Mesenchymal stem cell (in vitro differentiated cells and primary cell): Measurements from ENCODE around the gene SPPL3.
A peak's percentile ranks its signal among the peaks of the same experiment; 100 is the strongest.

ENCODE experiments used
- DNase-seq: peaks from one replicate; pipeline ENCODE4 v3.0.0-alpha.2; 2013
- H2AFZ ChIP-seq: one replicate; pipeline ENCODE4 v1.6.1; 2013; ENCODE audit warnings: low read depth, mild to moderate bottlenecking, control low read depth, inconsistent platforms, low read length, moderate library complexity
- H2AK5ac ChIP-seq: 2 replicates; pipeline ENCODE4 v1.6.1; 2013; ENCODE audit warnings: low read length, moderate library complexity, mild to moderate bottlenecking, inconsistent platforms; ENCODE audit not compliant: severe bottlenecking
- H2BK120ac ChIP-seq: one replicate; pipeline ENCODE4 v1.6.1; 2013; ENCODE audit warnings: low read depth, mild to moderate bottlenecking, inconsistent platforms, low read length, moderate library complexity
- H2BK12ac ChIP-seq, 2 experiments: one replicate each; pipeline ENCODE4 v1.6.1; 2013; ENCODE audit warnings: inconsistent platforms in 2 of 2, low read length in 2 of 2, mild to moderate bottlenecking in 2 of 2, moderate library complexity in 2 of 2, control low read depth in 1 of 2
- H2BK15ac ChIP-seq: one replicate; pipeline ENCODE4 v1.6.1; 2013; ENCODE audit warnings: mild to moderate bottlenecking, low read depth, inconsistent platforms; ENCODE audit not compliant: poor library complexity, severe bottlenecking
- H2BK5ac ChIP-seq: 2 replicates; pipeline ENCODE4 v1.6.1; 2013; ENCODE audit warnings: low read depth, mild to moderate bottlenecking, low read length, control low read depth, inconsistent platforms; ENCODE audit not compliant: poor library complexity, severe bottlenecking
- H3K14ac ChIP-seq, 2 experiments: one replicate each; pipeline ENCODE4 v1.6.1; 2013; ENCODE audit warnings: inconsistent platforms in 2 of 2, low read length in 2 of 2, control low read depth in 1 of 2, mild to moderate bottlenecking in 1 of 2, moderate library complexity in 1 of 2
- H3K18ac ChIP-seq, 2 experiments: one replicate each; pipeline ENCODE4 v1.6.1; 2013; ENCODE audit warnings: inconsistent platforms in 2 of 2, low read length in 2 of 2, control low read depth in 1 of 2, low read depth in 1 of 2, mild to moderate bottlenecking in 1 of 2
- H3K23ac ChIP-seq, 2 experiments: one replicate each; pipeline ENCODE4 v1.6.1; 2013; ENCODE audit warnings: inconsistent platforms in 2 of 2, low read length in 2 of 2, mild to moderate bottlenecking in 2 of 2, moderate library complexity in 2 of 2, control low read depth in 1 of 2
- H3K27ac ChIP-seq: 2 replicates; pipeline ENCODE4 v1.5.1; 2013; ENCODE audit warnings: mild to moderate bottlenecking, moderate library complexity, low read length, control low read depth, inconsistent platforms; ENCODE audit not compliant: poor library complexity, severe bottlenecking
- H3K27me3 ChIP-seq, 2 experiments: 2 replicates each; pipeline versions ENCODE4 v1.6.1 to v1.7.0; 2013; ENCODE audit warnings: low read length in 2 of 2, mild to moderate bottlenecking in 2 of 2, moderate library complexity in 2 of 2, control low read depth in 1 of 2, inconsistent platforms in 1 of 2; ENCODE audit not compliant: control insufficient read depth in 1 of 2, insufficient read depth in 1 of 2
- H3K36me3 ChIP-seq, 2 experiments: 2 replicates each; pipeline versions ENCODE4 v1.6.1 to v1.7.0; 2013; ENCODE audit warnings: low read length in 2 of 2, control low read depth in 1 of 2, inconsistent platforms in 1 of 2, low read depth in 1 of 2, mild to moderate bottlenecking in 1 of 2; ENCODE audit not compliant: insufficient read depth in 2 of 2, control insufficient read depth in 1 of 2
- H3K4ac ChIP-seq, 2 experiments: one replicate each; pipeline ENCODE4 v1.6.1; 2013; ENCODE audit warnings: inconsistent platforms in 2 of 2, low read length in 2 of 2, mild to moderate bottlenecking in 2 of 2, moderate library complexity in 2 of 2, control low read depth in 1 of 2, low read depth in 1 of 2
- H3K4me1 ChIP-seq: 2 replicates; pipeline ENCODE4 v1.6.1; 2013; ENCODE audit warnings: low read depth, low read length, control low read depth; ENCODE audit not compliant: control insufficient read depth, insufficient read depth
- H3K4me2 ChIP-seq: 2 replicates; pipeline ENCODE4 v1.6.1; 2013; ENCODE audit warnings: low read length, mild to moderate bottlenecking, inconsistent platforms; ENCODE audit not compliant: poor library complexity, severe bottlenecking
- H3K4me3 ChIP-seq, 2 experiments: 2 replicates each; pipeline versions ENCODE4 v1.5.1 to v1.7.0; 2013; ENCODE audit warnings: low read length in 2 of 2, mild to moderate bottlenecking in 2 of 2, control low read depth in 1 of 2, low read depth in 1 of 2; ENCODE audit not compliant: insufficient read depth in 1 of 2
- H3K79me1 ChIP-seq: replicated peaks from 2 replicates; pipeline ENCODE4 v1.6.1; 2013; ENCODE audit warnings: mild to moderate bottlenecking, control low read depth, low read length, inconsistent platforms; ENCODE audit not compliant: poor library complexity, severe bottlenecking
- H3K9ac ChIP-seq: 2 replicates; pipeline ENCODE4 v1.7.0; 2013; ENCODE audit warnings: mild to moderate bottlenecking, low read length, moderate library complexity
- H3K9me3 ChIP-seq: 2 replicates; pipeline ENCODE4 v1.7.0; 2013; ENCODE audit warnings: mild to moderate bottlenecking, low read length; ENCODE audit not compliant: control insufficient read depth
- H4K8ac ChIP-seq: one replicate; pipeline ENCODE4 v1.6.1; 2013; ENCODE audit warnings: inconsistent platforms, mild to moderate bottlenecking, low read length, moderate library complexity
- H4K91ac ChIP-seq: one replicate; pipeline ENCODE4 v1.6.1; 2013; ENCODE audit warnings: mild to moderate bottlenecking, low read length, inconsistent platforms
- WGBS: methylation state at CpG from one replicate; pipeline ENCODE4 v1.1.7; 2013; ENCODE audit warnings: mixed read lengths; 5-methylcytosine and 5-hydroxymethylcytosine counted together

The SPPL3 gene

GRCh38 chr12:120725659-120726509 lies 178.3 kb downstream of the SPPL3 start, which contains the start of gene ACADS:
Gene ACADS, plus strand, starts transcription at chr12:120725826. Its CDS starts 60 bp downstream, at chr12:120725886.
- no peak within 1 kb of the TSS for H2BK120ac ChIP-seq
- H3K79me1 ChIP-seq: peaks cover 11% of the 10 kb centered on the region
- no peak within 1 kb of the TSS for H2AK5ac ChIP-seq
- peak within 1 kb of the TSS; percentile 31 for H4K91ac ChIP-seq
- H3K4me1 ChIP-seq: peaks cover 10% of the 10 kb centered on the region
- peak within 1 kb of the TSS; percentile 40 to 53 for H3K4ac ChIP-seq
- H3K18ac ChIP-seq: peak within 1 kb of the TSS; percentile 67 to 85
- H2BK5ac ChIP-seq: no peak within 1 kb of the TSS
- no peak within 1 kb of the TSS for H3K27ac ChIP-seq
- H2BK12ac ChIP-seq: no peak within 1 kb of the TSS
- no peak within 1 kb of the TSS for H3K14ac ChIP-seq
- DNase-seq: peak; percentile 84
- peak within 1 kb of the TSS; percentile 89 for H2AFZ ChIP-seq
- no peaks in the 10 kb centered on the region for H3K27me3 ChIP-seq
- peak within 1 kb of the TSS; percentile 88 for H4K8ac ChIP-seq
- peak within 1 kb of the TSS; percentile 73 to 82 for H3K4me3 ChIP-seq
- peak within 1 kb of the TSS; percentile 89 for H3K4me2 ChIP-seq
- no peaks in the 10 kb centered on the region for H3K9me3 ChIP-seq
- H3K9ac ChIP-seq: peak within 1 kb of the TSS; percentile 86
- peaks cover 27 to 54% of the 10 kb centered on the region in 2 experiments for H3K36me3 ChIP-seq
- H2BK15ac ChIP-seq: no peak within 1 kb of the TSS
- no peak within 1 kb of the TSS for H3K23ac ChIP-seq
- WGBS: 11% methylated on average over 66 of the region's 66 CpGs

DNA sequence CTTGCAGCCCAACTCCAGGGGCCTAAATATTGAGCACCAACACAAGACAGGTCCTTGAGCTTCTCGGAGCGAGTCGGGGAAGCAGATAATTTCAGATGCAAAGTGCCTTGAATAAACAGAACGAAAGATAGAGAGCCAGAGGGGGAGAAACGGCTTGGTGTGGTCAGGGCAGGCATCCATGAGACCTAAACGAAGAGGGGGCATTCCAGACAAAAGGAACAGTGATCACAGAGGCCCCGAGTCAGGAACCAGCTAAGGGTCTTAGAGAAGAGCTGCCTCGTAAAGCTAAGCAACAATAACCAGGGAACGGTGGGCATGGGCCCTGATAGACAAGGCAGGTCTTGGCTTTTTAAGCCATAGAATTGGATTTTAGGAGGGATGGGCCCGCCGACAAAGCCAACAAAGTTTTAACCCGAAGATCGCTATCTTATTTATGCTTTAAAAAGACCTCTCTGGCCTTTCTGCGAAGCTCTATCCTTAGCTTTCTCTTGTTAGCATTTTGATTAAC lies 179.0 kb downstream of the SPPL3 start:
- Histone ChIP-seq H3K4me3 (peak overlapping the region; percentile 73 to 82), H3K79me1 (peaks cover 14% of the 10 kb centered on the region), H3K36me3 (peaks cover 31 to 50% of the 10 kb centered on the region in 2 experiments), H3K9me3 (no peaks in the 10 kb centered on the region), H2AK5ac (no peak overlapping the region), H3K4ac (peak overlapping the region in 1 of 2 experiments; percentile 53), H3K27ac (no peak overlapping the region), H2BK12ac (no peak overlapping the region), H3K9ac (peak overlapping the region; percentile 86), H3K18ac (peak overlapping the region in 1 of 2 experiments; percentile 73), H4K8ac (peak overlapping the region; percentile 27), H3K23ac (no peak overlapping the region), H2BK5ac (no peak overlapping the region), H3K4me1 (peaks cover 14% of the 10 kb centered on the region), H3K27me3 (no peaks in the 10 kb centered on the region), H2BK15ac (no peak overlapping the region), H3K14ac (no peak overlapping the region), H2AFZ (peak overlapping the region; percentile 32), H3K4me2 (peak overlapping the region; percentile 89), H2BK120ac (no peak overlapping the region), H4K91ac (no peak overlapping the region)
- DNase-seq: no peak
- WGBS: 24% methylated on average over 14 of the region's 14 CpGs

DNA sequence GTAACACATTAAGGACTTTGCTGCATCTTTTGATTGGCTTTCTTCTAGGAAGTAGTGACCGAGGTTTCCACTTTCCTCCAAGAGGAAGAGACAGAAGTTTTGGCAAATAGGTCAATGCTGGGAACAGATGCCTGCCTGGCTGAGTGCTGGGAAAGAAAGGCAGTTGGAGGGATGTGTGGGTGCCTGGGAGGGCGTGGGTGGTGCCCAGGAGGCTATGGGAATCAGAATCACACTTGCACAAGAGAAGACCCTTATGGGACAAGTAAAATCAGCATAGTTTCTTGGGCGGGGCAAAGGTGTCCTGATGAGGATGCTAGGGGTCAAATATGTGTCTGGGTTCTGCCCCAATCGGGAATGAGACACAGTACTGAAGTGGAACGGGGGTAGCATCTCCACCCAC lies 179.4 kb downstream of the SPPL3 start:
- Histone ChIP-seq H2AK5ac (no peak overlapping the region), H2AFZ (no peak overlapping the region)

GRCh38 chr12:120722784-120723183 lies 181.4 kb downstream of the SPPL3 start:
- Histone ChIP-seq H3K27me3 (no peaks in the 10 kb centered on the region), H4K91ac (no peak overlapping the region), H3K9ac (no peak overlapping the region), H3K27ac (no peak overlapping the region), H3K36me3 (peaks cover 40 to 63% of the 10 kb centered on the region in 2 experiments), H3K23ac (no peak overlapping the region), H4K8ac (no peak overlapping the region), H3K9me3 (no peaks in the 10 kb centered on the region), H2BK5ac (no peak overlapping the region), H3K4me1 (peaks cover 22% of the 10 kb centered on the region), H2AK5ac (no peak overlapping the region), H2AFZ (no peak overlapping the region), H3K18ac (no peak overlapping the region), H2BK12ac (no peak overlapping the region), H3K14ac (no peak overlapping the region), H3K4ac (no peak overlapping the region), H2BK120ac (no peak overlapping the region), H3K4me2 (no peak overlapping the region), H3K4me3 (no peak overlapping the region), H3K79me1 (peaks cover 18% of the 10 kb centered on the region), H2BK15ac (no peak overlapping the region)
- DNase-seq: no peak
- no CpG with 5 or more reads among the region's 2 CpGs for WGBS

More for the DNA sequence above, 179.4 kb downstream of the SPPL3 start:
- H4K91ac ChIP-seq: no peak overlapping the region
- H3K4me3 ChIP-seq: peak overlapping the region in 1 of 2 experiments; percentile 82
- 83% methylated on average over 5 of the region's 5 CpGs for WGBS
- no peak overlapping the region for H2BK120ac ChIP-seq
- H2BK15ac ChIP-seq: no peak overlapping the region
- H3K23ac ChIP-seq: no peak overlapping the region
- H3K9ac ChIP-seq: peak overlapping the region; percentile 86
- no peak overlapping the region for H4K8ac ChIP-seq
- peaks cover 18% of the 10 kb centered on the region for H3K79me1 ChIP-seq
- H3K27ac ChIP-seq: no peak overlapping the region
- H3K14ac ChIP-seq: no peak overlapping the region
- no peaks in the 10 kb centered on the region for H3K9me3 ChIP-seq
- DNase-seq: no peak
- H3K4me1 ChIP-seq: peaks cover 17% of the 10 kb centered on the region
- H3K27me3 ChIP-seq: no peaks in the 10 kb centered on the region
- no peak overlapping the region for H2BK5ac ChIP-seq
- no peak overlapping the region for H2BK12ac ChIP-seq
- H3K4ac ChIP-seq: no peak overlapping the region
- H3K36me3 ChIP-seq: peaks cover 33 to 53% of the 10 kb centered on the region in 2 experiments
- H3K4me2 ChIP-seq: no peak overlapping the region
- H3K18ac ChIP-seq: no peak overlapping the region
